Esophagus mucosa (tissue), 1 donor: Measurements from ENCODE around the gene GMCL2. TPM values are rescaled to one million over a fixed set of nuclear protein-coding genes. Genes with fewer than 3 reads are reported as not detected.

ENCODE experiments used
- ATAC-seq: fragments of 200-7000 bp; cut with Tn5 transposase; one replicate; pipeline ENCODE4 v1.9.1; 2020
- total RNA-seq: library from RNA; stranded (reverse); gene quantifications from one replicate; pipeline ENCODE4 v1.2.4, GENCODE V29; 2023
- donor health status: DM: yes; HTN: yes; CAD: no.

Gene GMCL2
- total RNA-seq, 1 donor from 2014 or later: not detected

GRCh38 chr5:178136990-178137389 lies 50.2 kb downstream of the GMCL2 start:
- ATAC-seq: no peak

Other genes with a start within 250 kb of the GMCL2 start
- gene PROP1, start 191.1 kb downstream of the GMCL2 start, total RNA-seq: not detected
- gene N4BP3, start 73.8 kb downstream of the GMCL2 start, total RNA-seq: 16.5 TPM
- 71.5 TPM for gene RMND5B, start 56.4 kb downstream of the GMCL2 start, total RNA-seq
- gene NHP2, start 33.5 kb downstream of the GMCL2 start, total RNA-seq: 179 TPM
- gene HNRNPAB, start 17.2 kb upstream of the GMCL2 start, total RNA-seq: 153 TPM
- 26.8 TPM for gene PHYKPL, start 45.4 kb upstream of the GMCL2 start, total RNA-seq